ENCODE results near the gene PARD6B. TPM values are rescaled to one million over a fixed set of nuclear protein-coding genes. Genes with fewer than 3 reads are reported as not detected.

PARD6B gene
- total and polyA plus RNA-seq, 2 donors (not counting 1 experiment from before 2014, with no cell fraction given): 0.91 to 6.0 TPM

DNA sequence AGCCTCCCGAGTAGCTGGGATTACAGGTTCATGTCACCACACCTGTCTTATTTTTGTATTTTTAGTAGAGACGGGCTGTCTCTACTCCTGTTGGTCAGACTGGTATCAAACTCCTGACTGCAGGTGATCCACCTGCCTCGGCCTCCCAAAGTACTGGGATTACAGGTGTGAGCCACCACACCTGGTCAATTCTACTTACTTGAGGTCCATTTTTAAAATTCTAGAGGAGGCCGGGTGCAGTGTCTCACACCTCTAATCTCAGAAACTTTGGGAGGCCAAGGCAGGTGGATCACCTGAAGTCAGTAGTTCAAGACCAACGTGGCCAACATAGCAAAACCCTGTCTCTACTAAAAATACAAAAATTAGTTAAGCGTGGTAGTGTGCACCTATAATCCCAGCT is 47.8 kb upstream of the PARD6B start:
- no peaks in the 10 kb centered on the region for H3K4me1 Mint-ChIP-seq
- no peak overlapping the region for H3K4me2 ChIP-seq (replicated peaks; ENCODE audit: low read depth, low read length, poor library complexity, severe bottlenecking)
- TF ChIP-seq CTCF (IDR thresholded peaks at IDR 0.05): no peak
- no peak for TF ChIP-seq EZH2 (IDR thresholded peaks at IDR 0.05; ENCODE audit: borderline replicate concordance, insufficient read depth, low read depth, low read length, poor library complexity, severe bottlenecking)
- POLR2A ChIA-PET: no interaction called here
- H3K27me3 Mint-ChIP-seq: peaks cover 12% of the 10 kb centered on the region
- H3K4me3 Mint-ChIP-seq: no peak overlapping the region
- H3K9ac ChIP-seq (ENCODE audit: low read length): no peak overlapping the region
- H2AFZ ChIP-seq (ENCODE audit: insufficient read depth, low read depth, low read length, poor library complexity, severe bottlenecking): no peak overlapping the region
- no peak for DNase-seq
- intact Hi-C loops (cut with micrococcal nuclease): no loop called here
- no peaks in the 10 kb centered on the region for H4K20me1 ChIP-seq (ENCODE audit: control insufficient read depth, insufficient read depth, low read length, poor library complexity, severe bottlenecking)
- no peaks in the 10 kb centered on the region for H3K4me1 ChIP-seq (ENCODE audit: control insufficient read depth in 2 of 2, insufficient read depth in 2 of 2, low read length in 2 of 2)
- H3K9me3 Mint-ChIP-seq (ENCODE audit: insufficient read depth): no peaks in the 10 kb centered on the region
- no peaks in the 10 kb centered on the region for H3K79me2 ChIP-seq (ENCODE audit: control insufficient read depth, insufficient read depth, low read length)
- no peaks in the 10 kb centered on the region for H3K9me3 ChIP-seq (ENCODE audit: control extremely low read depth in 1 of 3, control insufficient read depth in 2 of 3, insufficient read depth in 1 of 3, low read length in 2 of 3)
- no peak overlapping the region for H3K4me3 ChIP-seq (ENCODE audit: control extremely low read depth in 1 of 5, extremely low read depth in 1 of 5, insufficient read depth in 1 of 5, low read depth in 2 of 5, low read length in 4 of 5)
- H3K27me3 ChIP-seq (replicated peaks in 1 of 4; ENCODE audit: control extremely low read depth in 1 of 4, control insufficient read depth in 3 of 4, insufficient read depth in 4 of 4, low read length in 3 of 4): peaks cover 0 to 7% (median 0%) of the 10 kb centered on the region in 4 experiments
- WGBS (ENCODE audit: insufficient coverage): 96% methylated on average over 4 of the region's 6 CpGs
- ATAC-seq (ENCODE audit: low read depth): no peak
- H3K27ac ChIP-seq (ENCODE audit: low read length in 2 of 2): no peak overlapping the region
- H3K27ac Mint-ChIP-seq: no peak overlapping the region
- CTCF ChIA-PET: no interaction called here
- H3K36me3 ChIP-seq (replicated peaks in 1 of 2; ENCODE audit: control extremely low read depth in 1 of 2, control insufficient read depth in 1 of 2, extremely low read depth in 1 of 2, insufficient read depth in 2 of 2, low read length in 1 of 2): no peaks in the 10 kb centered on the region

GRCh38 chr20:50686821-50687220 is 44.6 kb upstream of the PARD6B start:
- no peak overlapping the region for H3K27ac ChIP-seq (ENCODE audit: low read length in 2 of 2)
- Mint-ChIP-seq H3K4me1 (peaks cover 10% of the 10 kb centered on the region), H3K27me3 (peaks cover 30% of the 10 kb centered on the region), H3K9me3 (ENCODE audit: insufficient read depth) (no peaks in the 10 kb centered on the region), H3K27ac (no peak overlapping the region), H3K4me3 (no peak overlapping the region)
- no peak for TF ChIP-seq EZH2 (IDR thresholded peaks at IDR 0.05; ENCODE audit: borderline replicate concordance, insufficient read depth, low read depth, low read length, poor library complexity, severe bottlenecking)
- no peak overlapping the region for H3K9ac ChIP-seq (ENCODE audit: low read length)
- no peaks in the 10 kb centered on the region for H3K79me2 ChIP-seq (ENCODE audit: control insufficient read depth, insufficient read depth, low read length)
- no peaks in the 10 kb centered on the region for H3K9me3 ChIP-seq (ENCODE audit: control extremely low read depth in 1 of 3, control insufficient read depth in 2 of 3, insufficient read depth in 1 of 3, low read length in 2 of 3)
- 94% methylated on average over 10 of the region's 10 CpGs for WGBS (ENCODE audit: insufficient coverage)
- H3K4me1 ChIP-seq (ENCODE audit: control insufficient read depth in 2 of 2, insufficient read depth in 2 of 2, low read length in 2 of 2): peaks cover 8 to 11% of the 10 kb centered on the region in 2 donors
- H3K4me3 ChIP-seq (ENCODE audit: control extremely low read depth in 1 of 5, extremely low read depth in 1 of 5, insufficient read depth in 1 of 5, low read depth in 2 of 5, low read length in 4 of 5): no peak overlapping the region
- H2AFZ ChIP-seq (ENCODE audit: insufficient read depth, low read depth, low read length, poor library complexity, severe bottlenecking): no peak overlapping the region
- intact Hi-C loops (cut with micrococcal nuclease): no loop called here
- POLR2A ChIA-PET: no interaction called here
- H4K20me1 ChIP-seq (ENCODE audit: control insufficient read depth, insufficient read depth, low read length, poor library complexity, severe bottlenecking): no peaks in the 10 kb centered on the region
- H3K4me2 ChIP-seq (replicated peaks; ENCODE audit: low read depth, low read length, poor library complexity, severe bottlenecking): no peak overlapping the region
- peaks cover 0 to 33% (median 6%) of the 10 kb centered on the region in 4 experiments for H3K27me3 ChIP-seq (replicated peaks in 1 of 4; ENCODE audit: control extremely low read depth in 1 of 4, control insufficient read depth in 3 of 4, insufficient read depth in 4 of 4, low read length in 3 of 4)
- H3K36me3 ChIP-seq (replicated peaks in 1 of 2; ENCODE audit: control extremely low read depth in 1 of 2, control insufficient read depth in 1 of 2, extremely low read depth in 1 of 2, insufficient read depth in 2 of 2, low read length in 1 of 2): no peaks in the 10 kb centered on the region
- no peak for DNase-seq
- ATAC-seq (ENCODE audit: low read depth): no peak
- CTCF ChIA-PET: interaction anchor here (0.7 kb wide), 1 partner anchor 96 kb away, joined by 3 read pairs; no protein-coding TSS in a partner anchor
